Measurements from ENCODE around the gene STRA6.

GRCh38 chr15:74214324-74215021, 11.9 kb upstream of the STRA6 start:
- TF ChIP-seq, protein P1, sequence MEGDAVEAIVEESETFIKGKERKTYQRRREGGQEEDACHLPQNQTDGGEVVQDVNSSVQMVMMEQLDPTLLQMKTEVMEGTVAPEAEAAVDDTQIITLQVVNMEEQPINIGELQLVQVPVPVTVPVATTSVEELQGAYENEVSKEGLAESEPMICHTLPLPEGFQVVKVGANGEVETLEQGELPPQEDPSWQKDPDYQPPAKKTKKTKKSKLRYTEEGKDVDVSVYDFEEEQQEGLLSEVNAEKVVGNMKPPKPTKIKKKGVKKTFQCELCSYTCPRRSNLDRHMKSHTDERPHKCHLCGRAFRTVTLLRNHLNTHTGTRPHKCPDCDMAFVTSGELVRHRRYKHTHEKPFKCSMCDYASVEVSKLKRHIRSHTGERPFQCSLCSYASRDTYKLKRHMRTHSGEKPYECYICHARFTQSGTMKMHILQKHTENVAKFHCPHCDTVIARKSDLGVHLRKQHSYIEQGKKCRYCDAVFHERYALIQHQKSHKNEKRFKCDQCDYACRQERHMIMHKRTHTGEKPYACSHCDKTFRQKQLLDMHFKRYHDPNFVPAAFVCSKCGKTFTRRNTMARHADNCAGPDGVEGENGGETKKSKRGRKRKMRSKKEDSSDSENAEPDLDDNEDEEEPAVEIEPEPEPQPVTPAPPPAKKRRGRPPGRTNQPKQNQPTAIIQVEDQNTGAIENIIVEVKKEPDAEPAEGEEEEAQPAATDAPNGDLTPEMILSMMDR (IDR thresholded peaks at IDR 0.05), result no peak
- TF ChIP-seq POLR2A (IDR thresholded peaks at IDR 0.05), result no peak

All from breast epithelium (tissue), 3 donors.